M059J (cell line): ENCODE measurements around the gene SLC5A3. TPM values are rescaled to one million over a fixed set of nuclear protein-coding genes. Genes with fewer than 3 reads are reported as not detected.

Experiments used
- DNase-seq: peaks from one replicate; pipeline ENCODE4 v3.0.0-alpha.2; 2012; ENCODE audit warnings: low read depth
- total RNA-seq: library from RNA; depleted of rRNA; stranded (reverse); fragments of >200 nt; shearing (Covaris generic); gene quantifications from 2 replicates; pipeline ENCODE4 v1.2.3, GENCODE V29; 2014

The SLC5A3 gene
- total RNA-seq, 1 experiment from 2014 or later: 33.2 TPM

GRCh38 chr21:34071683-34072082 is 1.7 kb upstream of the SLC5A3 start:
- no peak for DNase-seq

- peak; percentile 49 for DNase-seq
Measured at GRCh38 chr21:34072145-34073031, 990 bp upstream of the SLC5A3 start.

- peak; percentile 31 for DNase-seq
Measured at GRCh38 chr21:34073749-34074282, 438 bp downstream of the SLC5A3 start.

- peak; percentile 19 for DNase-seq
Measured at GRCh38 chr21:34074283-34075090, 1.1 kb downstream of the SLC5A3 start.

GRCh38 chr21:34075091-34075425 is 1.7 kb downstream of the SLC5A3 start:
- DNase-seq: no peak

- DNase-seq: no peak
Measured at GRCh38 chr21:34075760-34076660, 2.6 kb downstream of the SLC5A3 start.

GRCh38 chr21:34076835-34077234 is 3.5 kb downstream of the SLC5A3 start:
- no peak for DNase-seq

GRCh38 chr21:34077888-34078287 is 4.5 kb downstream of the SLC5A3 start:
- DNase-seq: peak; percentile 37

GRCh38 chr21:34078915-34079314 is 5.5 kb downstream of the SLC5A3 start:
- peak; percentile 62 for DNase-seq

- peak; percentile 46 for DNase-seq
Measured at GRCh38 chr21:34080710-34081109, 7.3 kb downstream of the SLC5A3 start.

GRCh38 chr21:34082769-34083168 is 9.4 kb downstream of the SLC5A3 start:
- no peak for DNase-seq

GRCh38 chr21:34083357-34083756 is 10.0 kb downstream of the SLC5A3 start:
- no peak for DNase-seq

GRCh38 chr21:34085129-34085528 is 11.8 kb downstream of the SLC5A3 start:
- no peak for DNase-seq

GRCh38 chr21:34086887-34087306 is 13.5 kb downstream of the SLC5A3 start:
- DNase-seq: no peak

GRCh38 chr21:34088752-34089151 is 15.4 kb downstream of the SLC5A3 start:
- DNase-seq: no peak

- DNase-seq: no peak
Measured at GRCh38 chr21:34091032-34091431, 17.7 kb downstream of the SLC5A3 start.

GRCh38 chr21:34091607-34092006 is 18.2 kb downstream of the SLC5A3 start:
- DNase-seq: no peak

- no peak for DNase-seq
Measured at GRCh38 chr21:34092262-34092921, 19.0 kb downstream of the SLC5A3 start.

GRCh38 chr21:34093083-34093482 is 19.7 kb downstream of the SLC5A3 start:
- DNase-seq: no peak

- DNase-seq: no peak
Measured at GRCh38 chr21:34094949-34095348, 21.6 kb downstream of the SLC5A3 start.

GRCh38 chr21:34097442-34097841 is 24.1 kb downstream of the SLC5A3 start:
- no peak for DNase-seq
